Cardiac muscle cell (in vitro differentiated cells and primary cell): Measurements from ENCODE around the gene ADAM12. TPM values are rescaled to one million over a fixed set of nuclear protein-coding genes. Genes with fewer than 3 reads are reported as not detected.

Experiments used
- DNase-seq, 2 donors: peaks; one replicate each; pipeline versions ENCODE4 v3.0.0 to v3.0.0-alpha.2; 2010 to 2017; ENCODE audit warnings: low read depth in 1 of 2, low spot score in 1 of 2
- H3K27ac ChIP-seq: fragments of 200-600 bp; sonication (generic); 2 replicates; pipeline ENCODE4 v1.5.1; 2016
- H3K27me3 ChIP-seq: fragments of 200-600 bp; sonication (generic); 2 replicates; pipeline ENCODE4 v1.6.0; 2016; ENCODE audit warnings: control low read depth
- H3K36me3 ChIP-seq: fragments of 200-600 bp; sonication (generic); 2 replicates; pipeline ENCODE4 v1.5.1; 2016; ENCODE audit warnings: control low read depth
- H3K4me1 ChIP-seq: fragments of 200-600 bp; sonication (generic); 2 replicates; pipeline ENCODE4 v1.8.1; 2017; ENCODE audit warnings: low read depth, mild to moderate bottlenecking, mixed run types
- H3K4me3 ChIP-seq: fragments of 200-600 bp; sonication (generic); 2 replicates; pipeline ENCODE4 v1.5.1; 2016; ENCODE audit warnings: mild to moderate bottlenecking
- H3K9me3 ChIP-seq: fragments of 200-600 bp; sonication (generic); 2 replicates; pipeline ENCODE4 v1.5.1; 2017; ENCODE audit warnings: low read depth, mild to moderate bottlenecking, control low read depth
- polyA plus RNA-seq: library from polyadenylated mRNA; unstranded; fragments of >200 nt; fragmentation: Nextera tagmentation; extraction: Ambion mirVana; gene quantifications from 2 replicates; pipeline ENCODE4 v1.2.1, GENCODE V29; 2016
- total RNA-seq: library from RNA; depleted of rRNA; stranded (reverse); fragments of >200 nt; gene quantifications from 2 replicates; pipeline ENCODE4 v1.2.3, GENCODE V29; 2016
- TF ChIP-seq, protein P1 (sequence below): IDR thresholded peaks from 2 replicates; pipeline ENCODE4 v1.5.1; 2012; ENCODE audit warnings: low read depth, mild to moderate bottlenecking, low read length

The ADAM12 gene
- total and polyA plus RNA-seq, 2 experiments from 2014 or later = 0.18 to 1.1 TPM

- TF ChIP-seq, protein P1, sequence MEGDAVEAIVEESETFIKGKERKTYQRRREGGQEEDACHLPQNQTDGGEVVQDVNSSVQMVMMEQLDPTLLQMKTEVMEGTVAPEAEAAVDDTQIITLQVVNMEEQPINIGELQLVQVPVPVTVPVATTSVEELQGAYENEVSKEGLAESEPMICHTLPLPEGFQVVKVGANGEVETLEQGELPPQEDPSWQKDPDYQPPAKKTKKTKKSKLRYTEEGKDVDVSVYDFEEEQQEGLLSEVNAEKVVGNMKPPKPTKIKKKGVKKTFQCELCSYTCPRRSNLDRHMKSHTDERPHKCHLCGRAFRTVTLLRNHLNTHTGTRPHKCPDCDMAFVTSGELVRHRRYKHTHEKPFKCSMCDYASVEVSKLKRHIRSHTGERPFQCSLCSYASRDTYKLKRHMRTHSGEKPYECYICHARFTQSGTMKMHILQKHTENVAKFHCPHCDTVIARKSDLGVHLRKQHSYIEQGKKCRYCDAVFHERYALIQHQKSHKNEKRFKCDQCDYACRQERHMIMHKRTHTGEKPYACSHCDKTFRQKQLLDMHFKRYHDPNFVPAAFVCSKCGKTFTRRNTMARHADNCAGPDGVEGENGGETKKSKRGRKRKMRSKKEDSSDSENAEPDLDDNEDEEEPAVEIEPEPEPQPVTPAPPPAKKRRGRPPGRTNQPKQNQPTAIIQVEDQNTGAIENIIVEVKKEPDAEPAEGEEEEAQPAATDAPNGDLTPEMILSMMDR = no peak
- H3K36me3 ChIP-seq = no peaks in the 10 kb centered on the region
- DNase-seq = peak in 1 of 2 donors; percentile 91
- no peaks in the 10 kb centered on the region for H3K9me3 ChIP-seq
- no peak overlapping the region for H3K27ac ChIP-seq
- H3K4me3 ChIP-seq = no peak overlapping the region
- no peaks in the 10 kb centered on the region for H3K27me3 ChIP-seq
- no peaks in the 10 kb centered on the region for H3K4me1 ChIP-seq
Observed at GRCh38 chr10:126242397-126243260, 145.6 kb downstream of the ADAM12 start.

GRCh38 chr10:126240483-126240882 lies 147.8 kb downstream of the ADAM12 start:
- DNase-seq = no peak
- H3K27ac ChIP-seq = no peak overlapping the region

DNA sequence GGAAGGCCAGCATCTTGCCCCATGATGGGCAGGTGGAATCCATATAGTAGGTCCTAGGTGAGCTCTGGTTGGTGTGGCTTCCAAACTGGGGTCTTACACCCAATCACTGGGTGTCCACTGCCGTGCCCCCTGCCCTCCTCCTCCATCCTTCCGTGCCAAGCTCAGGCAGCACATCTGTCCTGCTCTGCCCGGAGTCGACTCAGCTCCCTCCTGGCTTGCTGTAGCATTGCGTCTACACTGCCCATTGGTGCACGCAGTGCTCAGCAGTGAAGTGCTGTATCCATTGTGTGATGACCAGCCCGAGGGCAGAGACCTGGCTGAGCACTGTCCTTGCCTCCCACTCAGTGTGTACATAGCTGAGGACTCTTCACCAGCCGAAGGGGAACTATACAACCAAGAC lies 148.4 kb downstream of the ADAM12 start:
- no peaks in the 10 kb centered on the region for H3K9me3 ChIP-seq
- H3K27ac ChIP-seq = no peak overlapping the region
- H3K4me3 ChIP-seq = no peak overlapping the region
- DNase-seq = no peak
- TF ChIP-seq, protein P1 = no peak
- no peaks in the 10 kb centered on the region for H3K36me3 ChIP-seq
- H3K4me1 ChIP-seq = no peaks in the 10 kb centered on the region
- no peaks in the 10 kb centered on the region for H3K27me3 ChIP-seq

More at GRCh38 chr10:126240483-126240882, 147.8 kb downstream of the ADAM12 start:
- Histone ChIP-seq H3K4me3 (no peak overlapping the region), H3K4me1 (no peaks in the 10 kb centered on the region), H3K27me3 (no peaks in the 10 kb centered on the region), H3K9me3 (no peaks in the 10 kb centered on the region), H3K36me3 (no peaks in the 10 kb centered on the region)
- TF ChIP-seq, protein P1 = no peak

- H3K4me3 ChIP-seq = no peak overlapping the region
- no peak overlapping the region for H3K27ac ChIP-seq
- DNase-seq = no peak
Observed at GRCh38 chr10:126235979-126236851, 152.1 kb downstream of the ADAM12 start.

More at GRCh38 chr10:126235979-126236851, 152.1 kb downstream of the ADAM12 start:
- TF ChIP-seq, protein P1 = no peak
- H3K9me3 ChIP-seq = no peaks in the 10 kb centered on the region
- no peaks in the 10 kb centered on the region for H3K36me3 ChIP-seq
- H3K27me3 ChIP-seq = no peaks in the 10 kb centered on the region
- no peaks in the 10 kb centered on the region for H3K4me1 ChIP-seq
